ENCODE data around the gene ANK3.

Gene ANK3

DNA sequence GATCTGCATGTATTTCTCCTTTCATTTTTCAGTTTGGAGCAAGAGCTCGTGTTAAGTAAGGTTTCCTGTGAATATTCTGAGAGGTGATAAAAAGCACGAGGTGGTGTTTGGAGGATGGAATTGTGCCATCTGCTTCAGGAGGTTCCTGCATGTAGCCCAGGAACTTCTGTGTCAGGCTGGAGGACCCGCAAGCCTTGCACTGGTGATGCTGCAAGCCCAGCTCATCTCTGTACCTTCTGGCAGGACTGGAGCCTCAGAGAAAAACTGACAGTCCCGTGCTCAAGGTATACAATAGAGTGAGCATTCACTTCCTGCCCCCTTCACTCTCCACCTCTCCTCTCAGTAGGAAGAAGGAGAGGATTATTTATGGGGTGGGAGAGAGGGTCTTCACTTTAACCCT, 242.7 kb downstream of the ANK3 start:
- DNase-seq (ENCODE audit: low spot score in 2 of 2) (no peak), ATAC-seq (replicated peaks; ENCODE audit: extremely low read depth, poor library complexity, severe bottlenecking) (no peak)
- Mint-ChIP-seq H3K27ac (ENCODE audit: low read depth) (no peak overlapping the region), H3K4me3 (no peak overlapping the region), H3K27me3 (no peaks in the 10 kb centered on the region), H3K9me3 (peaks cover 5% of the 10 kb centered on the region), H3K4me1 (peaks cover 7% of the 10 kb centered on the region), H3K36me3 (ENCODE audit: insufficient read depth) (peaks cover 6% of the 10 kb centered on the region)

DNA sequence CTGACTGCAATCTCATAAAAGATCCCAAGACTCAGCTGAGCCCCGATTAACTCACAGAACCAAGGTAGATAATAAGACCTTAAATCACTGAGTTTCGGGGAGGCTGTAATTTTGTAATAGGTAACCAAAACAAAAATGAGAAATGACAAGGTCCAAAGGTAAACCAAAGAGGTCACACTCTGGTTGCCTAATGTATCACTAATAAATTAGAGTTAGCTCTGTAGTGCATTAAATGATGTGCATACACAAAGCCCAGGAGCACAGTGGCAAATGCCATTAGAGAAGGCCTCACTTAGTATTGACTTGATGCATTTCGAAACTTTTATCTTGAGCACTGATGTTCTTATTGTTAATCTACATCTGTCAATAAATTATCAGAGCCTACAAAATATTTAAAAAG, 245.6 kb downstream of the ANK3 start:
- H3K27ac Mint-ChIP-seq (ENCODE audit: low read depth): no peak overlapping the region

DNA sequence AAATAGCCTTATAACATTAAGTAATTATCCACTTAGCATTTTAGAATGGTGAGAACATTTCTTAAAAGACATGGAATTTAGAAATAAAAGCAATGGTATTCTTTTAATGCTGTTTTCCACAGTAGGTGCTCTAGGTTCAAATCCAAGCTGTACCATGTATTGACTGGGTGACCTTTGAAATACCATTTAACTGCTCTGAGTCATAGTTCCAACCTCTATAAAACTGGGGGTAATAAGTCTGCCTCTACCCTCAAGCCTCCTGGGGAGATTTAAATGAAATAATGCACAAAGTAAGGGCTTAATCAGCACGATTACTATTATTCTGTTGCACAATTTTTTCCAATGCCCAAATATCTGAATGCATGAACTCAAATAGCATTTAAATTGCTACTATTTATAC, 246.9 kb downstream of the ANK3 start:
- H3K4me1 Mint-ChIP-seq: no peaks in the 10 kb centered on the region
- no peaks in the 10 kb centered on the region for H3K9me3 Mint-ChIP-seq
- no peak overlapping the region for H3K27ac Mint-ChIP-seq (ENCODE audit: low read depth)
- no peak for DNase-seq (ENCODE audit: low spot score in 2 of 2)
- peaks cover 6% of the 10 kb centered on the region for H3K36me3 Mint-ChIP-seq (ENCODE audit: insufficient read depth)
- no peak overlapping the region for H3K4me3 Mint-ChIP-seq
- ATAC-seq (replicated peaks; ENCODE audit: extremely low read depth, poor library complexity, severe bottlenecking): no peak
- H3K27me3 Mint-ChIP-seq: no peaks in the 10 kb centered on the region

More for the DNA sequence above, 245.6 kb downstream of the ANK3 start:
- no peaks in the 10 kb centered on the region for H3K4me1 Mint-ChIP-seq
- no peaks in the 10 kb centered on the region for H3K27me3 Mint-ChIP-seq
- H3K9me3 Mint-ChIP-seq: no peaks in the 10 kb centered on the region
- DNase-seq (ENCODE audit: low spot score in 2 of 2) (no peak), ATAC-seq (replicated peaks; ENCODE audit: extremely low read depth, poor library complexity, severe bottlenecking) (no peak)
- no peak overlapping the region for H3K4me3 Mint-ChIP-seq
- H3K36me3 Mint-ChIP-seq (ENCODE audit: insufficient read depth): peaks cover 3% of the 10 kb centered on the region

DNA sequence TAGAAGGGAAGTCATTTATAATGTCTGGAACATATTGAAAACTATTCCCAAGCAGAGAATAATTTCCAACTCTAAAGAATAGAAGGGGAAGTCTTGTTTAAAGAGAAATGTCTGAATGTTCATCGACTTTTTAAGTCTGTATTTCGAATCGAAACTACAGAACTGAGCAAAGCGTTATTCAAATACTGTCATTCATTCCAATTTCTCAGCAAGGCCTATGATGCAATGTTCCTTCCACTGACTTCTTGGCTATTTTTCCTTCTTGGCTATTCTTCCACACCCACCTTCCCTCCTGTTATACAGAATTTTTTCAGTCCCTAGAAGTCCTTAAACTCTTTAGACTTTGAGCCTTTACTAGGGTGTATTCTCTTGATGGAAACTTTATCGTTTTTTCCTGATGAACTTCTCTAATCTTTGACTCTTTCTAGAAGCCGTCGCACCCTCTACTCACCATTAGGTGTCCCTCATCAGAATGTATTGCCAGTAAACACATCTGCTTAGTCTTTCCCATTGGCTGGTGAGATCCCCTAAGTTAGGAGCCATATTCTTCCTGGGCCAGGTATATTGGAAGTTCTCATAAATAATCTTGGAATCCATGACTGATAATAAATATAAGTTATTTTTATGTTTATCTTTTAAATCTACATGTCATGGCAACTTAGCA, 247.6 kb downstream of the ANK3 start:
- Mint-ChIP-seq H3K36me3 (ENCODE audit: insufficient read depth) (peaks cover 6% of the 10 kb centered on the region), H3K4me3 (no peak overlapping the region), H3K4me1 (no peaks in the 10 kb centered on the region), H3K27me3 (no peaks in the 10 kb centered on the region), H3K27ac (ENCODE audit: low read depth) (no peak overlapping the region), H3K9me3 (no peaks in the 10 kb centered on the region)
- DNase-seq (ENCODE audit: low spot score in 2 of 2) (no peak), ATAC-seq (replicated peaks; ENCODE audit: extremely low read depth, poor library complexity, severe bottlenecking) (no peak)

DNA sequence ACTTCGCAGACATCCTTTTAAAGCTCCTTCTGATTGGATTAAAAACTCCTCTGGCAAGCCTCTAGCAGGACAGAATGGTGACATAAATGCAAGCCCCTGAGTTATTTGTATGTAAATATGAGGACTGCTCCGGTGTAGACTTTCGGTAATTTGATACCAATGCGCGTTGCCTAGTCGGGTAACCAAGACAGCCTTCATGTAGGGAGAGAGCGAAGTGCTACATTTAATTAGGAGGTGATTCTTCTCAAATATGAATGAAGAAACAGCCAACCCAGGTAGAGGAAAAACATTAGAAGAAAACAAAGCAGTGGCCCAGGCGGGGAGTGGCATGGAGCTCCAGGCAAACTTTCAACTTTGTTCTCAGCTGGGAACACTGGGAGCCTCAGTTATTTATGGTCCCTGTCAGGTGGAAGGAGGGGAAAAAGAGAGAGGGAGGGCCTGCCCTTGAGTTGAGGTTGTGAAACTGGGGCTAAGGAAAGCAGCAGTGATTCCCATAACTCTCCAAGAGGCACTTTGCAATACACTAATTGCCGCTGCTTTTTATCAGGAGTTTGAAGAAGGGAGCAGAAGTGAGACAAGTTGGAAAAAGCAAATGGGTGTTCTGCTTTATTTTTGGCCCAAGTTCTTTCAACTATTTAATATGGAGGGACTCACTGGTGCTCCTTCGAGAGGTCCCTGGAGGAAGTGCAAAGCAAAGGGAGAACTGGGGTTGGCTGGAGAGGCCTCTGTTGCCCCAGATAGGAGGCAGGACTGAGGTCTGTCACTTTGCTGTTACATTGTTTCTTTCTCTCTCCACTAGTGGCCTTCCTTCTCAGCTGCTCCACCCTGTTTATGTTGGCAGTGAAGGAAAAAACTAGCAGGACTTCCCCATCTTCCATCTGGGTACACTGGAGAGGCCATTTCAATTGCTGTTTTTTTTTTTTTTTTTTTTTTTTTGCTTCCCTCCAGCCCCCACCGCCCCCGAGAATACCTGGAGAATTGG, 248.7 kb downstream of the ANK3 start:
- no peak overlapping the region for H3K27ac Mint-ChIP-seq (ENCODE audit: low read depth)
- DNase-seq (ENCODE audit: low spot score in 2 of 2) (no peak), ATAC-seq (replicated peaks; ENCODE audit: extremely low read depth, poor library complexity, severe bottlenecking) (no peak)
- no peaks in the 10 kb centered on the region for H3K4me1 Mint-ChIP-seq
- H3K9me3 Mint-ChIP-seq: no peaks in the 10 kb centered on the region
- H3K4me3 Mint-ChIP-seq: no peak overlapping the region
- no peaks in the 10 kb centered on the region for H3K27me3 Mint-ChIP-seq
- H3K36me3 Mint-ChIP-seq (ENCODE audit: insufficient read depth): peaks cover 9% of the 10 kb centered on the region

DNA sequence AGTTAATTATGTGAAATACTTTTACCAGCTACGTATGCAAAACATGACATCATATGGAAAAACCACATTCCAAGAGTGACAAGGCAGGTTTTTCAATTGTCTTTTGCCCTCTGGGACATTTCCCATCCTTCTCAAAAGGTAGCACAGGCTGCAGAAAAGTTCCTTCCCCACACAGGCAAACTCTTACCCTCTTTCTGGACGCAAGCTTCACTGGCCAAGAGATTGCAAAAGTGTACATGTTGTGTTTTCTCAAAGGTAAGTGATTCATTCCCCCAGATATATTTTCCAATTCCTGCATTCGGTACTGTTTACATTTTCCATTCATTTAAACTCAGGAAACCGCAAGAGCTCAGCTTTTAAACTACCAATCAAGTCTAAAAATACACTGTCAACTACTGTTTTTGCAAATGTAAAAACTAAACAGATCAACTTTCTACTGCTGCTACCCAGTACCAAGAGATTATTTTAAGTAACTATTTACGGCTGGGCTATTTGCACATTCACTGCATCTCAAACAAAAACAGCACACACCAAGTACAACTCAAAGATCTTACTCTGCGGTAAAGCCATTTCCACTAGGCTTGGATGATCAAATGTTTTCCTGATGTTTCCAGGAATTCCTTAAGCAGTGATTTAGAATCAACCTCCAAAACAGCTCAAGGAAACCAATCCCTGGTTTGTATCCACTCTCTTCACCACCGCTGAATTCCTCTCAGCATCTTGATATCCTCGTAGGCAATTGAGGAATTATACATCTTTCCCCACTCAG, 249.7 kb downstream of the ANK3 start:
- H3K36me3 Mint-ChIP-seq (ENCODE audit: insufficient read depth): peaks cover 12% of the 10 kb centered on the region
- H3K4me3 Mint-ChIP-seq: no peak overlapping the region
- ATAC-seq (replicated peaks; ENCODE audit: extremely low read depth, poor library complexity, severe bottlenecking) (no peak), DNase-seq (ENCODE audit: low spot score in 2 of 2) (no peak)
- no peaks in the 10 kb centered on the region for H3K4me1 Mint-ChIP-seq
- H3K27me3 Mint-ChIP-seq: no peaks in the 10 kb centered on the region
- no peaks in the 10 kb centered on the region for H3K9me3 Mint-ChIP-seq
- H3K27ac Mint-ChIP-seq (ENCODE audit: low read depth): no peak overlapping the region

DNA sequence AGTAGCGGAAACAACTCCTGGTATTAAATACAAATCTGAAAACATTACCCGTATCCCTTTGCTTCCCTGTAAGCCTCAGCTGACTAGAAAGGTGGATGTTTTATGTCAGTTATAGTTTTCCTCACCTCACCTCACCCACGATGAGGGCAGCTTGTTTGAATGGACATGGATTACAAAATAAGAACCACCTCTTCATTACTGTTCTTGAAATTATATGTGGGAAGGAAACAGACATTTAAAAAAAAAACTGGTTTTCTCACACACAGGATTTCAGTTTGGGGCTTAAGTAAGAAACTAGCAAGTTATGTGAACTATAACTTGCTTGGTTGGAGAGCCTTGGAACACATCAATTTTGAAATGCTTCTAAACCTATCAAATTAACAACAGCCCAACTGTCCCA, 250.4 kb downstream of the ANK3 start:
- DNase-seq (ENCODE audit: low spot score in 2 of 2): no peak
- Mint-ChIP-seq H3K27ac (ENCODE audit: low read depth) (no peak overlapping the region), H3K4me3 (no peak overlapping the region), H3K36me3 (ENCODE audit: insufficient read depth) (peaks cover 12% of the 10 kb centered on the region), H3K27me3 (no peaks in the 10 kb centered on the region), H3K9me3 (no peaks in the 10 kb centered on the region), H3K4me1 (no peaks in the 10 kb centered on the region)
- no peak for ATAC-seq (replicated peaks; ENCODE audit: extremely low read depth, poor library complexity, severe bottlenecking)

DNA sequence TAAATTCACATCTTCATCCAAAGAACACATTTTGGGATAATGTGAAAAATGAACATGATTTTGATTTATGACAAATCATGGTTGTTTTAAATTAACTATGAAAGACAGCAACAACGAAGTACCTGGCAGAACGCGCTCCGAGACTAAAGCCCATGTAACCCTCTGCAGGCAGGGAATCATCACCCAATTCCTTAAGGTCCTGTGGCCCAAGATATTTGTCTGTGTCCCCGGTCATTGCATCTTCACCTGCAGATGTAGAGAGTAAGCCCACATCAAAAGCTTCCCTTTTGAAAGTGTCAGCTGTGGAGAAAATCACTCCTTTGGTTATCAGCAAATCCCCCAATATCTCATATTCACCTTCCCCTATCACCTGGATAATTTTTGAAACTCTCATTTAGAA, 250.8 kb downstream of the ANK3 start:
- H3K4me3 Mint-ChIP-seq: no peak overlapping the region
- no peaks in the 10 kb centered on the region for H3K4me1 Mint-ChIP-seq
- ATAC-seq (replicated peaks; ENCODE audit: extremely low read depth, poor library complexity, severe bottlenecking) (no peak), DNase-seq (ENCODE audit: low spot score in 2 of 2) (no peak)
- no peaks in the 10 kb centered on the region for H3K9me3 Mint-ChIP-seq
- no peak overlapping the region for H3K27ac Mint-ChIP-seq (ENCODE audit: low read depth)
- H3K36me3 Mint-ChIP-seq (ENCODE audit: insufficient read depth): peaks cover 15% of the 10 kb centered on the region
- no peaks in the 10 kb centered on the region for H3K27me3 Mint-ChIP-seq

DNA sequence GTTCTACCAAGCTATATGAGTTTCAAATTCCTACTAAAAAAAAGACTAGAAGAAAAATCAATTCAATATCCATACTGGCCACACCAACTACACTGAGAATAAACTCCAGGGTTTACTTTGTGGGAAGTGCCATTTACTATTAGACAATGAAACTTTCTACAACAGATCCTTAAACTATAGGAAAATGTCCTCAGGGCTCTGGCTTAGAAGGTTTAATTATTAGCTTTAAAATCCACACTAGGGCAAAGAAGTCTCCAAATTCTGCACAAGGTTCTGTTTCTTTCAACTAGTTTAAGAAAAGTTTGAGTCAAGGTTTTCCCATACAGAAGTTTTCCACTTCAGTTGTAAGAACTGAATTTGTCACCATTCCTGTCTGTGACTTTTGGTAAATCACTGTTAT, 251.6 kb downstream of the ANK3 start:
- no peaks in the 10 kb centered on the region for H3K4me1 Mint-ChIP-seq
- peaks cover 12% of the 10 kb centered on the region for H3K36me3 Mint-ChIP-seq (ENCODE audit: insufficient read depth)
- no peaks in the 10 kb centered on the region for H3K27me3 Mint-ChIP-seq
- H3K27ac Mint-ChIP-seq (ENCODE audit: low read depth): no peak overlapping the region
- H3K4me3 Mint-ChIP-seq: no peak overlapping the region
- H3K9me3 Mint-ChIP-seq: no peaks in the 10 kb centered on the region
- ATAC-seq (replicated peaks; ENCODE audit: extremely low read depth, poor library complexity, severe bottlenecking): no peak
- no peak for DNase-seq (ENCODE audit: low spot score in 2 of 2)

DNA sequence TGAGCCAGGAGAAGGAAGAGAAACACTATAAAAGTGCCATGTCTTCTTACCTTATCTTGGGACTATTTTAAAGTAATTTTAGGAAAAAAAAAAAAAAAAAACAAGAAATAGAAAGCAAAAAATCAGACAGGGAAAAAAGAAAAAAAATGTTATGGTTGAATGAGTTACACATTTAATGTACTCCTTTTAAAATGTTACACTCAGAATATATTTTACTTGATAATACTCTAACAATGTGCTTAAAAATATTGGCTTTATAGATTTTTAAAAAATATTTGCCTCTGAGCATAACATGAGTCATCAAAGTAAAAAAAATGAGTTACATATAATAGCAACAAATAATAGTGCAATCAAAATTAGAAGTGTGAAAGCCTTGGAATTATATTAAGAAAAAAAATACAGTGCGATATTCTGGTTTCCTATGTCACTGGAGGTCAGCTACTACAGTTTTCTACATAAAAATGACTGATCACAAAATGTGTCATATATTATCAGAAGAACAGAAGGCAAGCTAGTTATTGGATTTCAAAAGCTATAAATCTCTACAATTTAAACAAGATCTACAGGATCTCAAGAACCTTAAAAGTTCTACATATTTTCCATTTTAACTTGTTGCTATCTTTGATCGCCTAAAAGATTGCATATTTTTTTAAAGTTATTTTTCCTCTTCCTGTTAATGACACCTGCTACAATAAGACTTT, 252.2 kb downstream of the ANK3 start:
- no peak for ATAC-seq (replicated peaks; ENCODE audit: extremely low read depth, poor library complexity, severe bottlenecking)
- Mint-ChIP-seq H3K36me3 (ENCODE audit: insufficient read depth) (peaks cover 12% of the 10 kb centered on the region), H3K4me3 (no peak overlapping the region), H3K9me3 (no peaks in the 10 kb centered on the region), H3K4me1 (no peaks in the 10 kb centered on the region), H3K27me3 (no peaks in the 10 kb centered on the region), H3K27ac (ENCODE audit: low read depth) (no peak overlapping the region)
- DNase-seq (ENCODE audit: low spot score in 2 of 2): no peak

DNA sequence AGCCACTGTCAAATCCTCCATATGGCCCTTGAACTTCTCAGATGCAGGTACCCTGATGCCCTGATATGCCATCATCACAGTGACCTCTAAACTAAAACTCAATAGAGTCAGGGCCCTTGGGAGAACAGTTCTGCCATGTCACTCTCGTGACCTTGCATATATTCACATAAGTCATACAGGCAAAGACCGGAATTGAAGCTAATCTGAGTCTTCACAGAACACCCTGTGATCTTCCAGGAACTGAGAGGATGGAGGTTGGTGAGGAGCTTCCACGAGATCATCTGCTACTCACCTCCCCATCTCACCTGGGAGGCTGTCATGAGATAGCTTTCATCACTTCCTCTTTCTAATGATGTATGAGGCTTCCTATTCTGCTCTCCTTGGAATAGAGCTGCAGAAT, 254.7 kb downstream of the ANK3 start:
- no peaks in the 10 kb centered on the region for H3K4me1 Mint-ChIP-seq
- no peaks in the 10 kb centered on the region for H3K27me3 Mint-ChIP-seq
- no peak for DNase-seq (ENCODE audit: low spot score in 2 of 2)
- H3K36me3 Mint-ChIP-seq (ENCODE audit: insufficient read depth): peaks cover 12% of the 10 kb centered on the region
- ATAC-seq (replicated peaks; ENCODE audit: extremely low read depth, poor library complexity, severe bottlenecking): no peak
- no peak overlapping the region for H3K27ac Mint-ChIP-seq (ENCODE audit: low read depth)
- no peak overlapping the region for H3K4me3 Mint-ChIP-seq
- H3K9me3 Mint-ChIP-seq: no peaks in the 10 kb centered on the region

DNA sequence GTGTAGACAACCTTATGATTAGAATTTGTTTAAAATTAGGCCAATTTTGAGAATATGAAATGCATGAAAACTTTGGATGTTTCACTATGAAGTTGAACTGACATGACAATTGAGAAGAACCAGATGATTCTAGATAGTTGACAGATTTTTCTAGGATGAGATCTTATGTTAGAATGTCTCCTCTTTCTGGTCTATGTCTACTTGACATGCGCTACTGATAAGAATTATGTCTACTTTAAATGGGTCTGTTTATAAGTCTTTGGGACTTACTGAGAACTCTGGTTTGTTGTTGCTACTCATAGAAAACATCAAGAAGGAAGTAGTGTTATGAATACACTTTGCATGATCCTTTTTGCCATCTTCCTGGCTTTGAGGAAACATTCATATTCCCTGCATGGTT, 255.1 kb downstream of the ANK3 start:
- Mint-ChIP-seq H3K4me3 (no peak overlapping the region), H3K36me3 (ENCODE audit: insufficient read depth) (peaks cover 12% of the 10 kb centered on the region), H3K27me3 (no peaks in the 10 kb centered on the region), H3K9me3 (no peaks in the 10 kb centered on the region), H3K4me1 (no peaks in the 10 kb centered on the region), H3K27ac (ENCODE audit: low read depth) (no peak overlapping the region)
- DNase-seq (ENCODE audit: low spot score in 2 of 2) (no peak), ATAC-seq (replicated peaks; ENCODE audit: extremely low read depth, poor library complexity, severe bottlenecking) (no peak)

All from central memory CD8-positive, alpha-beta T cell (primary cell).